ENCODE measurements around the gene RHEB. TPM values are rescaled to one million over a fixed set of nuclear protein-coding genes. Genes with fewer than 3 reads are reported as not detected.

Gene RHEB
- total RNA-seq, 1 donor from 2014 or later = 96.0 TPM

- H3K4me1 ChIP-seq = peaks cover 8% of the 10 kb centered on the region
These were observed 36.6 kb downstream of the RHEB start for GRCh38 chr7:151482883-151483710.

GRCh38 chr7:151481650-151482505 is 37.8 kb downstream of the RHEB start:
- Histone ChIP-seq H3K4me1 (peaks cover 8% of the 10 kb centered on the region), H3K27me3 (ENCODE audit: low read depth) (no peaks in the 10 kb centered on the region), H3K9me3 (no peaks in the 10 kb centered on the region), H3K27ac (no peak overlapping the region), H3K36me3 (peaks cover 66% of the 10 kb centered on the region), H3K4me3 (no peak overlapping the region)
- peak in 1 of 2 donors; percentile 18 for ATAC-seq
- TF ChIP-seq CTCF (IDR thresholded peaks at IDR 0.05) = no peak
- no peak for DNase-seq
- intact Hi-C loops (cut with DNase I) = no loop called here

More at GRCh38 chr7:151482883-151483710, 36.6 kb downstream of the RHEB start:
- H3K27ac ChIP-seq = no peak overlapping the region
- no peaks in the 10 kb centered on the region for H3K9me3 ChIP-seq
- TF ChIP-seq CTCF (IDR thresholded peaks at IDR 0.05) = no peak
- intact Hi-C loops (cut with DNase I) = no loop called here
- ATAC-seq (no peak), DNase-seq (no peak)
- H3K4me3 ChIP-seq = no peak overlapping the region
- no peaks in the 10 kb centered on the region for H3K27me3 ChIP-seq (ENCODE audit: low read depth)
- peaks cover 70% of the 10 kb centered on the region for H3K36me3 ChIP-seq

- Histone ChIP-seq H3K27ac (no peak overlapping the region), H3K4me1 (no peaks in the 10 kb centered on the region), H3K27me3 (ENCODE audit: low read depth) (no peaks in the 10 kb centered on the region), H3K36me3 (peaks cover 46% of the 10 kb centered on the region), H3K4me3 (no peak overlapping the region), H3K9me3 (no peaks in the 10 kb centered on the region)
- no peak for TF ChIP-seq CTCF (IDR thresholded peaks at IDR 0.05)
- intact Hi-C loops (cut with DNase I) = no loop called here
- ATAC-seq = no peak
- DNase-seq = no peak
These were observed 41.8 kb downstream of the RHEB start for GRCh38 chr7:151477867-151478266.

- intact Hi-C loops (cut with DNase I) = no loop called here
- Histone ChIP-seq H3K27ac (no peak overlapping the region), H3K4me3 (no peak overlapping the region), H3K4me1 (peaks cover 6% of the 10 kb centered on the region), H3K9me3 (no peaks in the 10 kb centered on the region), H3K36me3 (peaks cover 52% of the 10 kb centered on the region), H3K27me3 (ENCODE audit: low read depth) (no peaks in the 10 kb centered on the region)
- TF ChIP-seq CTCF (IDR thresholded peaks at IDR 0.05) = no peak
- ATAC-seq = peak in 1 of 2 donors; percentile 61
- DNase-seq = no peak
These were observed 46.9 kb downstream of the RHEB start for GRCh38 chr7:151472644-151473380.

- Histone ChIP-seq H3K36me3 (peaks cover 55% of the 10 kb centered on the region), H3K4me3 (no peak overlapping the region), H3K27ac (no peak overlapping the region), H3K4me1 (peaks cover 6% of the 10 kb centered on the region), H3K9me3 (no peaks in the 10 kb centered on the region), H3K27me3 (ENCODE audit: low read depth) (no peaks in the 10 kb centered on the region)
- no peak for ATAC-seq
- intact Hi-C loops (cut with DNase I) = no loop called here
- no peak for DNase-seq
- TF ChIP-seq CTCF (IDR thresholded peaks at IDR 0.05) = no peak
These were observed 49.0 kb downstream of the RHEB start for GRCh38 chr7:151470711-151471110.

Measured in lower lobe of right lung (tissue), 2 donors.